SU-DHL-6 (cell line): ENCODE measurements around the gene SYNJ2.

ENCODE experiments used
- EZH2phosphoT487 ChIP-seq: fragments of 200-600 bp; sonication (generic), shearing (Covaris generic); conservative IDR thresholded peaks from 2 replicates; pipeline ENCODE4 v1.6.1; 2018; ENCODE audit warnings: mild to moderate bottlenecking, antibody characterized with exemption, low read length, moderate library complexity, mixed read lengths
- TF ChIP-seq, protein P1 (sequence below): fragments of 200-600 bp; sonication (generic); IDR thresholded peaks from one replicate; pipeline ENCODE4 v1.5.1; 2017; ENCODE audit warnings: antibody characterized with exemption, mild to moderate bottlenecking, low read length, moderate library complexity; ENCODE audit not compliant: insufficient read depth, poor library complexity, severe bottlenecking

- TF ChIP-seq EZH2phosphoT487 = no peak
- TF ChIP-seq, protein P1, sequence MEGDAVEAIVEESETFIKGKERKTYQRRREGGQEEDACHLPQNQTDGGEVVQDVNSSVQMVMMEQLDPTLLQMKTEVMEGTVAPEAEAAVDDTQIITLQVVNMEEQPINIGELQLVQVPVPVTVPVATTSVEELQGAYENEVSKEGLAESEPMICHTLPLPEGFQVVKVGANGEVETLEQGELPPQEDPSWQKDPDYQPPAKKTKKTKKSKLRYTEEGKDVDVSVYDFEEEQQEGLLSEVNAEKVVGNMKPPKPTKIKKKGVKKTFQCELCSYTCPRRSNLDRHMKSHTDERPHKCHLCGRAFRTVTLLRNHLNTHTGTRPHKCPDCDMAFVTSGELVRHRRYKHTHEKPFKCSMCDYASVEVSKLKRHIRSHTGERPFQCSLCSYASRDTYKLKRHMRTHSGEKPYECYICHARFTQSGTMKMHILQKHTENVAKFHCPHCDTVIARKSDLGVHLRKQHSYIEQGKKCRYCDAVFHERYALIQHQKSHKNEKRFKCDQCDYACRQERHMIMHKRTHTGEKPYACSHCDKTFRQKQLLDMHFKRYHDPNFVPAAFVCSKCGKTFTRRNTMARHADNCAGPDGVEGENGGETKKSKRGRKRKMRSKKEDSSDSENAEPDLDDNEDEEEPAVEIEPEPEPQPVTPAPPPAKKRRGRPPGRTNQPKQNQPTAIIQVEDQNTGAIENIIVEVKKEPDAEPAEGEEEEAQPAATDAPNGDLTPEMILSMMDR = no peak
These were observed 6.4 kb downstream of the SYNJ2 start for GRCh38 chr6:157987788-157988699.
